Measurements from ENCODE around the gene GNB1L. TPM values are rescaled to one million over a fixed set of nuclear protein-coding genes. Genes with fewer than 3 reads are reported as not detected.
"Not testable (repeated sequence)": the region's sequence is repeated elsewhere in the genome, so short reads cannot be mapped to it uniquely, and the experiment has no call there.

The GNB1L gene
- total RNA-seq, 1 donor from 2014 or later = 3.0 TPM

DNA sequence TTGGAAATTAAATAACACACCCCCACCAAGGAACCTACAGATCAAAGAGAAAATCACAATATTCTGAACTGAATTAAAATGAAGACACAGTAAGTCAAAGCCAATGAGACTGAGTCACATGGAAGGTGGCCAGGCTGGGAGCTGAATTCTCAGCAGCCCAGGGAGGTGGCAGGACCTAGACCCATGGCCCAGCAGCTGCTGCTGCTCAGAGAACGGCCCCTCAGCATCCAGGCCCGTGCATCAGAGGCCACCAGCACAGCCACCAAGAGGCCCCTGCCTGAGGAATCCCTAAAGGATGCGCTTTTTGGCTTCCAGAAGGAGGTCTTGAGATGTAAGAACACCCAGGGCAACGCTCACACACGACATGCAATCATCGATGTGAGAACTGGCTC, 59.1 kb downstream of the GNB1L start:
- TF ChIP-seq EZH2phosphoT487 (IDR thresholded peaks at IDR 0.05) (no peak), EZH2 (IDR thresholded peaks at IDR 0.05) (no peak)
- TF ChIP-seq, protein P1, sequence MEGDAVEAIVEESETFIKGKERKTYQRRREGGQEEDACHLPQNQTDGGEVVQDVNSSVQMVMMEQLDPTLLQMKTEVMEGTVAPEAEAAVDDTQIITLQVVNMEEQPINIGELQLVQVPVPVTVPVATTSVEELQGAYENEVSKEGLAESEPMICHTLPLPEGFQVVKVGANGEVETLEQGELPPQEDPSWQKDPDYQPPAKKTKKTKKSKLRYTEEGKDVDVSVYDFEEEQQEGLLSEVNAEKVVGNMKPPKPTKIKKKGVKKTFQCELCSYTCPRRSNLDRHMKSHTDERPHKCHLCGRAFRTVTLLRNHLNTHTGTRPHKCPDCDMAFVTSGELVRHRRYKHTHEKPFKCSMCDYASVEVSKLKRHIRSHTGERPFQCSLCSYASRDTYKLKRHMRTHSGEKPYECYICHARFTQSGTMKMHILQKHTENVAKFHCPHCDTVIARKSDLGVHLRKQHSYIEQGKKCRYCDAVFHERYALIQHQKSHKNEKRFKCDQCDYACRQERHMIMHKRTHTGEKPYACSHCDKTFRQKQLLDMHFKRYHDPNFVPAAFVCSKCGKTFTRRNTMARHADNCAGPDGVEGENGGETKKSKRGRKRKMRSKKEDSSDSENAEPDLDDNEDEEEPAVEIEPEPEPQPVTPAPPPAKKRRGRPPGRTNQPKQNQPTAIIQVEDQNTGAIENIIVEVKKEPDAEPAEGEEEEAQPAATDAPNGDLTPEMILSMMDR (IDR thresholded peaks at IDR 0.05) = no peak
- no peaks in the 10 kb centered on the region for H3K27me3 ChIP-seq
- H3K4me3 ChIP-seq = no peak overlapping the region
- no peaks in the 10 kb centered on the region for H3K9me3 ChIP-seq (ENCODE audit: low read depth)
- H3K9ac ChIP-seq = no peak overlapping the region
- no peaks in the 10 kb centered on the region for H3K36me3 ChIP-seq
- peaks cover 2% of the 10 kb centered on the region for H3K27me3 Mint-ChIP-seq (ENCODE audit: insufficient read depth, low read depth)
- H3K4me1 Mint-ChIP-seq = peaks cover 8% of the 10 kb centered on the region
- H3K36me3 Mint-ChIP-seq = peaks cover 19% of the 10 kb centered on the region
- H3K4me1 ChIP-seq = no peaks in the 10 kb centered on the region
- no peak overlapping the region for H2AFZ ChIP-seq (replicated peaks)
- H4K20me1 ChIP-seq (ENCODE audit: low read depth) = peaks cover 4% of the 10 kb centered on the region
- H3F3A ChIP-seq (ENCODE audit: low read depth) = no peaks in the 10 kb centered on the region
- no peak for DNase-seq (ENCODE audit: low spot score)
- peaks cover 13% of the 10 kb centered on the region for H3K9me3 Mint-ChIP-seq
- H3K79me2 ChIP-seq (ENCODE audit: low read depth) = no peaks in the 10 kb centered on the region
- H3K27ac Mint-ChIP-seq = no peak overlapping the region
- H3K4me2 ChIP-seq = no peak overlapping the region
- H3K4me3 Mint-ChIP-seq = no peak overlapping the region
- no peak overlapping the region for H3K27ac ChIP-seq

DNA sequence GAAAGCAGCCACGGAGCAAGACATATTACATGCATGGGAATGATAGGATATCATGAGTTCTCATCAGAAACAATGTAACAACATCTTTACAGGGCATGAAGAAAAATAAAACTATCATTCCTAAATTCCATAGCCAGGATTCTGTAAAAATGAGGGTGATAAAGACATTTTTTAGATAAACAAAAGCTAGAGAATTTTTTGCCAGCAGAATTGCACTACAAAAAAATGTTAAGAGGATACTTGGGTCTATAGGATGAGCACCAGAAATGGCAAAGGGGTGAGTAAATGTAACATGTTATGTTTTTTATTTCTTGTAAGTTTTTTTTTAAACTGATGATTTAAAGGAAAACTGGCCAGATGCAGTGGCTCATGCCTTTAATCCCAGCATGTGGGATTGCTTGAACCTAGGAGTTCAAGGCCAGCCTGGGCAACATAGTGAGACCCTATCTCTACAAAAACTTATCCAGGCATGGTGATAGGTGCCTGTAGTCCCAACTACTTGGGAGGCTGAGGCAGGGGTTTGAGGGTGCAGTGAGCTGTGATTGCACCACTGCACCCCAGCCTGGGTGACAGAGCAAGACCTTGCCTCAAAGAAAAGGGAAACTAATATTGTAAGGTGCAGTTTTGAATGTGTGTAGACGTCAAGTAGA, 60.9 kb downstream of the GNB1L start:
- Histone ChIP-seq H2AFZ (replicated peaks) (no peak overlapping the region), H3F3A (ENCODE audit: low read depth) (no peaks in the 10 kb centered on the region), H3K27me3 (no peaks in the 10 kb centered on the region), H3K9ac (no peak overlapping the region), H3K4me1 (no peaks in the 10 kb centered on the region), H3K9me3 (ENCODE audit: low read depth) (no peaks in the 10 kb centered on the region), H4K20me1 (ENCODE audit: low read depth) (no peaks in the 10 kb centered on the region), H3K27ac (no peak overlapping the region), H3K36me3 (no peaks in the 10 kb centered on the region), H3K4me2 (no peak overlapping the region), H3K79me2 (ENCODE audit: low read depth) (no peaks in the 10 kb centered on the region), H3K4me3 (no peak overlapping the region)
- H3K27ac Mint-ChIP-seq = no peak overlapping the region
- H3K9me3 Mint-ChIP-seq = peaks cover 20% of the 10 kb centered on the region
- peaks cover 21% of the 10 kb centered on the region for H3K36me3 Mint-ChIP-seq
- H3K4me1 Mint-ChIP-seq = peaks cover 5% of the 10 kb centered on the region
- H3K27me3 Mint-ChIP-seq (ENCODE audit: insufficient read depth, low read depth) = peaks cover 2% of the 10 kb centered on the region
- no peak for DNase-seq (ENCODE audit: low spot score)
- TF ChIP-seq, protein P1 (IDR thresholded peaks at IDR 0.05) = no peak
- no peak for TF ChIP-seq EZH2phosphoT487 (IDR thresholded peaks at IDR 0.05)
- TF ChIP-seq EZH2 (IDR thresholded peaks at IDR 0.05) = no peak
- no peak overlapping the region for H3K4me3 Mint-ChIP-seq

DNA sequence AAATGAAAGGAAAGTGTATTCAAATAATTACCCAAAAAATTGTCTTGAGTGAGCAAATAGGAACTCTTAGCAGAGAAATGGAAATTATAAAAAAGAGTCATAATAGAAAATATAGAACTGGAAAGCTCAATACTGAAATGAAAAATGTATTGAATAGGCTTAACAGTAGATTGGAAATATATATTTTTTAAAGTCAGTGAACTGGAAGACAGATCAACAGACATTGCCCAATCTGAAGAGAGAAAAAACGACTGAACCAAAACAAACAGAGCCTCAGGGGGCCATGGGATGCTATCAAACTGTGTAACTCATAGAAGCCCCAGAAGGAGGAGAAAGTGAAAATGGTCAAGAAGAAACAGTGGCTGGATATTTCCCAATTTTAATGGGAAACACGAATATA, 61.5 kb downstream of the GNB1L start:
- Histone ChIP-seq H3F3A (ENCODE audit: low read depth) (no peaks in the 10 kb centered on the region), H3K9ac (no peak overlapping the region), H3K79me2 (ENCODE audit: low read depth) (no peaks in the 10 kb centered on the region), H3K4me1 (no peaks in the 10 kb centered on the region), H2AFZ (replicated peaks) (no peak overlapping the region), H4K20me1 (ENCODE audit: low read depth) (no peaks in the 10 kb centered on the region), H3K4me3 (no peak overlapping the region), H3K27ac (no peak overlapping the region), H3K36me3 (no peaks in the 10 kb centered on the region), H3K9me3 (ENCODE audit: low read depth) (no peaks in the 10 kb centered on the region), H3K27me3 (no peaks in the 10 kb centered on the region), H3K4me2 (no peak overlapping the region)
- peaks cover 21% of the 10 kb centered on the region for H3K36me3 Mint-ChIP-seq
- H3K9me3 Mint-ChIP-seq = peaks cover 20% of the 10 kb centered on the region
- TF ChIP-seq, protein P1 (IDR thresholded peaks at IDR 0.05) = no peak
- TF ChIP-seq EZH2 (IDR thresholded peaks at IDR 0.05) = no peak
- no peak for TF ChIP-seq EZH2phosphoT487 (IDR thresholded peaks at IDR 0.05)
- no peak overlapping the region for H3K4me3 Mint-ChIP-seq
- peaks cover 2% of the 10 kb centered on the region for H3K27me3 Mint-ChIP-seq (ENCODE audit: insufficient read depth, low read depth)
- no peak for DNase-seq (ENCODE audit: low spot score)
- H3K4me1 Mint-ChIP-seq = peaks cover 5% of the 10 kb centered on the region
- H3K27ac Mint-ChIP-seq = no peak overlapping the region

GRCh38 chr22:19792383-19792896, 62.2 kb downstream of the GNB1L start:
- Mint-ChIP-seq H3K36me3 (peaks cover 23% of the 10 kb centered on the region), H3K9me3 (peaks cover 20% of the 10 kb centered on the region)
- H3K27ac Mint-ChIP-seq; H3K9me3 ChIP-seq (ENCODE audit: low read depth); H3K4me1 Mint-ChIP-seq; H4K20me1 ChIP-seq (ENCODE audit: low read depth); H3K27ac ChIP-seq; H3K4me1 ChIP-seq; H3K27me3 ChIP-seq; H3K4me3 Mint-ChIP-seq; H3K9ac ChIP-seq; H3K4me2 ChIP-seq; DNase-seq (ENCODE audit: low spot score); H3K4me3 ChIP-seq; H3K36me3 ChIP-seq; H3K27me3 Mint-ChIP-seq (ENCODE audit: insufficient read depth, low read depth); H3K79me2 ChIP-seq (ENCODE audit: low read depth); H3F3A ChIP-seq (ENCODE audit: low read depth); H2AFZ ChIP-seq (replicated peaks): not testable (repeated sequence)

All from neural progenitor cell (in vitro differentiated cells).